Myocyte (in vitro differentiated cells): ENCODE data around the gene PXMP2. TPM values are rescaled to one million over a fixed set of nuclear protein-coding genes. Genes with fewer than 3 reads are reported as not detected.
A peak's percentile ranks its signal among the peaks of the same experiment; 100 is the strongest.
"Not testable (repeated sequence)": the region's sequence is repeated elsewhere in the genome, so short reads cannot be mapped to it uniquely, and the experiment has no call there.

ENCODE experiments used
- DNase-seq: peaks from one replicate; pipeline ENCODE4 v3.0.0-alpha.2; 2012; ENCODE audit warnings: low read depth
- total RNA-seq: library from RNA; depleted of rRNA; stranded (reverse); fragments of >200 nt; gene quantifications from 2 replicates; pipeline ENCODE4 v1.2.3, GENCODE V29; 2014

The PXMP2 gene
- total RNA-seq, 1 donor from 2014 or later: 13.2 TPM

DNA sequence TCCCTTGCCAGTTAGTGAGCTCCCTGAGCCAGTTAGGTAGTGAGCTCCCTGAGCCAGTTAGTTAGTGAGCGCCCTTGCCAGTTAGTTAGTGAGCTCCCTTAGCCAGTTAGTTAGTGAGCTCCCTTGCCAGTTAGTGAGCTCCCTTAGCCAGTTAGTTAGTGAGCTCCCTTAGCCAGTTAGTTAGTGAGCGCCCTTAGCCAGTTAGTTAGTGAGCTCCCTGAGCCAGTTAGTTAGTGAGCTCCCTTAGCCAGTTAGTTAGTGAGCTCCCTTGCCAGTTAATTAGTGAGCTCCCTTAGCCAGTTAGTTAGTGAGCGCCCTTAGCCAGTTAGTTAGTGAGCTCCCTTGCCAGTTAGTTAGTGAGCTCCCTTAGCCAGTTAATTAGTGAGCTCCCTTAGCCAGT is 4.6 kb downstream of the PXMP2 start:
- DNase-seq: not testable (repeated sequence)

DNA sequence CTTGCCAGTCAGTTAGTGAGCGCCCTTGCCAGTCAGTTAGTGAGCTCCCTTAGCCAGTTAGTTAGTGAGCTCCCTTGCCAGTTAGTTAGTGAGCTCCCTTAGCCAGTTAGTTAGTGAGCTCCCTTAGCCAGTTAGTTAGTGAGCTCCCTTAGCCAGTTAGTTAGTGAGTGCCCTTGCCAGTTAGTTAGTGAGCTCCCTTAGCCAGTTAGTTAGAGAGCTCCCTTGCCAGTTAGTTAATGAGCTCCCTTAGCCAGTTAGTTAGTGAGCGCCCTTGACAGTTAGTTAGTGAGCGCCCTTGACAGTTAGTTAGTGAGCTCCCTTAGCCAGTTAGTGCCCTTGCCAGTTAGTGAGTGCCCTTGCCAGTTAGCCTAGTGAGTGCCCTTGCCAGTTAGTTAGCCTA is 7.5 kb downstream of the PXMP2 start:
- not testable (repeated sequence) for DNase-seq

DNA sequence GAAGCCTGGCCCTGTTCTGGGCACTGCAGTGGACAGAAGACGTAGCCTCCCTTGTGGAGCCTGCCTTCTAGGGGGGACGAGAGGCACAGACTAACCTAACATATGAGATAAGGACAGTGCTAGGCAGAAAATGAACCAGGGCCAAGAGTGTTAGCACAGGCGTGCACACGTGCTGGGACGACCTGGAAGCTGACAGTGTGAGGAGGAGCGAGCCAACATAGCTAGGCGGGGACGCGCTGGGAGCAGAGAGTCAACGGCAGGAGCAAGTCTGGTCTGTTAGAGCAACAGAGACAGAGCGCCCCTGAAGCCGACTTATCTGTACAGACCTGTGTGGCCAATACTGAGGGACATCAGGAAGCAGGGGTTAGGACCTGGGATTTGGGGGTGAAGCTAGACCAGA is 8.0 kb downstream of the PXMP2 start:
- DNase-seq: no peak

DNA sequence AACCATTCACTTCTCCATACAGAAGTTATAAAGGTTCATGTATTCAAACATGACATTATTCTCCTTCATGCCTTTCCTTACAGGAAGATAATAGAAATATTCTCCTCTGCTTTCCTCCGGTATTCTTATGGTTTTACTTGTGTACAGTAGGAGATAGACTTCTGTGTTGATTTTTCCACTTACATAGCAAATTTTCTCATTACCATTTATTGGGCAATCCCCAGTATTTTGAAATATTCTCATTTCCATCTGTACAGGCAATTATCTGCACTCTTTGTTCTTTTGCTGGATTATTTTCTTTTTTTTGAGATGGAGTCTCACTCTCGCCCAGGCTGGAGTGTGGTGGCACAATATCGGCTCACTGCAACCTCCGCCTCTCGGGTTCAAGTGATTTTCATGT is 11.0 kb downstream of the PXMP2 start:
- no peak for DNase-seq

DNA sequence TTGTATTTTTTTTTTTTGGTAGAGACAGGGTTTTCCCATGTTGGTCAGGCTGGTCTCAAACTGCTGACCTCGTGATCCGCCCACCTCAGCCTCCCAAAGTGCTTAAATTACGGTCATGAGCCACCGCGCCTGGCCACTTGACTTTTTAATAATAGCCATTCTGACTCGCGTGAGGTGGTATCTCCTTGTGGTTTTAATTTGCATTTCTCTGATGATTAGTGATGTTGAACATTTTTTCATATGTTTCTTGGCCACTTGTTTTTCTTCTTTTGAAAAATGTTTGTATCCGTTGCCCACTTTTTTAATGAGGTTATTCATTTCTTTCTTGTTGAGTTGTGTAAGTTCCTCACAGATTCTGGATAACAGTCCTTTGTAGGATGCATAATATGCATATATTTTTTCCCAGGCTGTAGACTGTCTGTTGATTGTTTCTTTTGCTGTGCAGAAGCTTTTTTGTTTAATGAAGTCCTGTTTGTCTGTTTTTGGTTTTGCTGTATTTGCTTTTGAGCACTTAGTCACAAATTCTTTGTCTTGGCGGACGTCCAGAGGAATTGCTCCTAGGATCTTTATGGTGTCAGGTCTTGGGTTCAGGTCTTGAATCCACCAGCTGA is 12.9 kb downstream of the PXMP2 start:
- DNase-seq: peak; percentile 22

DNA sequence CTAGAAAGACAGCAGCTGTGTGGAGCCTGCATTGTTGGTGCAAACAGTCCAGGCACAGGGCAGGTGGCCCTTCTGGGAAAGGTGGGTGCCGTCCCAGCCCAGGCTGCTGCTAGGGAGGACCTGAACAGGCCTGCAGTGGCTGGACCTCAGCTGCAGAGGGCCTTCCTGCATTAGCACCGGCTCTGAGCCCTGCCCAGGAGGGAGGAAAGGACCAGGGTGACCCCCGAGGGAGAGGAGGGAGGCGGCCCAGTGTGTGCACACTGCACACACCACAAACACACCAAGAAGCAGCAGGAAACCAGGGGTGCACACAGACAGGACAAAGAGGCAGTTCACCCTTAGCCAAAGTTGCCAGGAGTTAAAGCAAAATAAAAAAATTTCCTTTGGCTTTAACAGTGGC is 15.3 kb downstream of the PXMP2 start:
- DNase-seq: no peak

DNA sequence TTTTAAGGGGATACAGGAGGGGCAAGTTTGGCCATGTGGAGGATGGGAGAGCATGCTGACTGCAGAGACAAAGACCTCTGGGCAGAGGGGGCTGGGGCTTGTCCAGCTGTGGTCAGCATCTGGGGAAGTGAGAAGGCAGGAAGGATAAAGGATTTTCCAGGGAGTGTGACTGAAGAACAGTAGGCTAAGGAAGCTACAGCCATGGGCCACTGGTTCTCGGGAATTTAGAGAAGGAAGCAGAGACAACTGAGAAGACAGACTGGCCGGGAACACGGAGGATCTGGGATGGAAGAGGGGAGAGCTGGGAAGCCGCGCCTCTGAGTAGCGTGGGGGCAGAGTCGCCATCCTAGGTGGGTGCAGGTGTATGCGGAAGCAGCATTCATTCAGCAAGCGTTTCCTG is 16.3 kb downstream of the PXMP2 start:
- DNase-seq: no peak

DNA sequence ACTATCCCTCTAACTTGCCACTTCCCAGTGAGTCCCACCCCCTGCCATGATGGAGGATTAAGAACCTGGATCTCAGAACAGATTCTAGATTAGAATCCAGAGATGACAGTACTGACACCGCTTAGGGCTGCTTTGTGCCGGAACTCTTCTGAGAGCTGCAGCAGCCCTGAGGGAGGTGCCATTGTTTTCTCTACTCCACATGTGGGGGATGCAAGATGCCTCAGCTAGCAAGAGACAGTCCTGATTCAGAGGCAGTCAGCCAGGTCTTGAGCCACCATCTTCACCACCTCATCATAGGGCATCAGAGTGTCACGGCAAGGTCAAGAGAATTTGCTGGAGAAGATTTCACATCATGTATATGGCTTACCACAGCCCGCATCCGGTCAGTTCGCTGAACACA is 19.9 kb downstream of the PXMP2 start:
- no peak for DNase-seq

DNA sequence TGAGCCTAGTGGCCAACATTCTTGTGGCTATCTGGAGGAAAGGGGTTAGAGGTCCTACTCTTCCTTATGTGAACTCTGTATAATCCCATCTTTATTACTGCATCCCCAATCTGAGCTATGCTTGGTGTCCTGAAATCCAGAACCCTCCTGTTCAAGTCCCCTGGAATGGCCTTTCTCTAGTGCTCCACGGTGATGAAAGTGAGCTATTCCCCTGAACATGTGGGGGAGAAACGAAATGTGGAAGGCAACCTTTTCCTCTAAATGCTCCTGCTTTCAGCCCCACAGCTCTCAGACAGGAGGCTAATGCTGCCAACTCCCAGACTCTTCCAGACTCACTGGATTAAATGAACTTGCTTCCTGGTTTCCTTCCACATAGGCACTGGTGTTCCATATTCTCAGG is 20.8 kb downstream of the PXMP2 start:
- DNase-seq: no peak

DNA sequence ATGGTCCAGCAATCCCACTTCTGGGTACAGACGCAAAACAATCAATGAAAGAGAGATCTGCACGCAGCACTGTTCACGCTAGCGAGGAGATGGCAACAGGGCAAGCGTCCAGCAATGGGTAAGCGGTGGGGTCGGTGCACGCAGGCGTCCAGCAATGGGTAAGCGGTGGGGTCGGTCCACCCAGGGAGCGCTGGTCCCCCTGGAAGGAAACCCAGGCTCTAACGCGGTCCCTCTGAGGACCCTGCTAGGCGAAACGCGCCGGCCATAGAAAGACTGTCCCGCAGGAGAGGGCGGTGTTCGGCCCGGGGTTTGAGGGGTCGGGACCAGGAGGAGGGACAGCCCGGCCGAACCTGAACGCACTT is 22.6 kb downstream of the PXMP2 start:
- DNase-seq: no peak

DNA sequence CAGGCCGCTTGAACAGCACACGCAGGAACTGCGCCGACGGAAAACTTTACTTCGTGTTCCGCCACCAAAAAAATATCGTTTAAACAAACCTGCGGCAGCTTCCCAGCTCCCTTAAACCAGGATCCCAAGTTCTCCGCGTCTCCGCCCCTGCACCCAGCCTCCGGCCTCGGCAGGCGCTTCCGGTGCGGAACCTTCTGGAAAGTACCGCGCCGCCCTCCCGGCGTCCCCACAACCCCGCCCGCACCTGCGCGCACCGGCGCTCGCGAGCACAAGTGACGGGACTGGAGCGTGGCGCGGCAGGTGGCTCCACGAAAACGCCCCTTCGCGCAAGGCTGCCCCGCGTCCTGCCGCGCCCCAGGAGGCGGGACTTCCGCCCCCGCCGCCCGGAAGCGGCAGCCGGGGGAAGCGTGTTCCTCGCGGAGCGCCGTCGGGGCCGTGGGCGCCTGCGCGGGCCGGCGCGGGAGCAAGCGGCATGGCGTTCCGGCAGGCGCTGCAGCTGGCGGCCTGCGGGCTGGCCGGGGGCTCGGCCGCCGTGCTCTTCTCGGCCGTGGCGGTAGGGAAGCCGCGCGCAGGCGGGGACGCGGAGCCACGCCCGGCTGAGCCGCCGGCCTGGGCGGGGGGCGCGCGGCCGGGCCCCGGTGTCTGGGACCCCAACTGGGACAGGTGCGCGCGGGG is 23.2 kb downstream of the PXMP2 start, which contains the start of gene PGAM5:
Gene PGAM5, plus strand, starts transcription at position 438 of the 675 bp plus-strand sequence. Its CDS starts 35 bp downstream, at position 473.
- DNase-seq: peak; percentile 87

DNA sequence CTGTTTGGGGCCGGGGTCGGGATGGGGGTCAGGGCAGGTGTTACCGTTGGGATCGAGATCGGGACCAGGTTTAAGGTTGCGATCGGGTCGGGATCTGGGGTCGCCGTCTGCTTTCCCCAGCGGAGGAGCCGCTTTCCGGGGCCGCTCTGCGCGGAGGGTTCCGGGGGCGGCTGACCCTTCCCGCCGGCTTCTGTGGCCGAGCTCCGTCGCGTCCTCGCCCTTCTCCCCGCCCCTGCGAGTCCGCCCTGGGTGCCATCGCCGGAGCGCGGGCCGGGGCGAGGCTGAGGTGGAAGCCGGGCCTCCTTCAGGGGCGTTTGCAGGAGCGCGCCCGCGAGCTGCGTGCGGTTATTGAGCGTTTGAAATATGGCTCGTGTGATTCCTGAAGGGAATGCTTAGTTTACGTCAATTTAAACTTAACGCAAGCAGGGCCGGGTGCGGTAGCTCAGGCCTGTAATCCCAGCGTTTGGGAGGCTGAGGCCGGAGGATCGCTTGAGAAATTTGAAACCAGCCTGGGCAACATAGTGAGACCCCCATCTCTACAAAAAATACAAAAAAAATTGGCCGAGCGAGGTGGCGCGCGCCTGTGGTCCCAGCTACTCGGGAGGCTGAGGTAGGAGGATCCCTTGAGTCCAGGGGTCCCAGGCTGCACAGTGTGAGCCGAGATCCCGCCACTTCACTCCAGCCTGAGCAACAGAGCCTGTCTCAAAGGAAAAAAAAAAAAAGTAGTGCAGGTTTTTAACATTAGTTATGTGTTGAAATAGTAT is 23.9 kb downstream of the PXMP2 start:
- peak; percentile 21 for DNase-seq

DNA sequence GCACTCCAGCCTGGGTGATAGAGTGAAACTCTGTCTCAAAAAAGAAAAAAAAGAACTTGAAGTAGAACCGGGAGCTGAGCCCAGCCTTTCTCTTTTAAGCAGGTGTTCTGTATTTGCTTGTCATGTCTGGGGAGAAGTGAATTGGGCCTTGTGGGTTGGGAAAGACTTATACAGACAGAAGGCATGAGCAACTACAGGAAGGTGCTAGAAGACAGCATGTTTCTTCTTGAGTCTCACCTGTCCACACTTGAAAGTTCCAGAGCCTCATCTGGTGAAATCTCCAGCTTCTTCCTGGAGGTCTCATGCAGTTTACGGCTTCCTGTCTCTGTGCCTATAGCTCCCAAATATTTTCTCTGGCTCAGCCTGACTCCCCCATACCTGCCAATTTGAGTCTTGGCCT is 25.7 kb downstream of the PXMP2 start:
- no peak for DNase-seq

DNA sequence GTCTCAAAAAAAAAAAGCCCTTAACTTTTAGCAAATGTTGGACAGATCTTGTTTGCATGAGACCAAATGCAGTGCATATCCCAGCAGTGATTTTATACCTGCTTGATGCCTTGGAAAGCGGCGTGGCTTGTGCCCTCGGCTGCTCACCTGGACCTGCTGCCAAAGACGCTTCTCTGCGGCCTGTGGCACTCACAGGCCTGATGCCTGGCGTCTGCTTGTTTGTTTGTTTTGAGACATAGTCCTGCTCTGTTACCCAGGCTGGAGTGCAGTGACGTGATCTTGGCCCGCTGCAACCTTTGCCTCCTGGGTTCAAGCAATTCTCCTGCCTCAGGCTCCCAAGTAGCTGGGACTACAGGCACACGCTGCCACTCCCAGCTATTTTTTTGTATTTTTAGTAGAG is 28.5 kb downstream of the PXMP2 start:
- DNase-seq: no peak

DNA sequence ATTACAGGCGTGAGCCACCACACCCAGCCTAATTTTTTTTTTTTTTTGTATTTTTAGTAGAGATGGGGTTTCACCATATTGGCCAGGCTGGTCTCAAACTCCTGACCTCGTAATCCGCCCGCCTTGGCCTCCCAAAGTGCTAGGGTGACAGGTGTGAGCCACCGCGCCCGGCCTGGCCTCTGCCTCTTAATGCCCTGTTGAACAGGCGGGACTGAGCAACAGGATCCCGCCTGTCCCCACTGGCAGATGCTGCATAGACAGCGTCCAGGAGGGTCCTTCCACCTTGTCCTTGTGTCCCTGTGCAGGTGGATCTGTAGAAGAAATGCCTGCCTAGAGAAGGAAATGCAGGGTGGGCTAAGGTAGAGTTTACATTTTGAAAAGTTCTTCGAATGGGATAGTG is 29.0 kb downstream of the PXMP2 start:
- no peak for DNase-seq

DNA sequence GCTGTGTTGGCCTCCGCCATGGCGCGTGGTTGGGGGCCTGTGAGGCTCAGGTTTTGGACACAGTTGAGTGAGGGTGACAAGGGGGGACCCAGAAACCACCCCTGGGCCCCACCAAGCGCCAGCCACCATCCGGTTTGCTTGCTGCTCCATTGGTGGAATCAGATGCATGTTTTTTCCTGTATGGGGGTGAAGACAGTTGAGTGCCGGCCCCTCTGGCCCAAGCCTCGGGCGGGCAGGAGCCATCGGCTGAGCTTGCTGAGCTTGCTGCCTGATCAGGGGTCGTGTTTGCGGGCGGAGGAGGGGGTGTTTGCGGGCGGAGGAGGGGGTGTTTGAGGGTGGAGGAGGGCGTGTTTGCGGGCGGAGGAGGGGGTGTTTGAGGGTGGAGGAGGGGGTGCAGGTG is 29.6 kb downstream of the PXMP2 start:
- DNase-seq: no peak

DNA sequence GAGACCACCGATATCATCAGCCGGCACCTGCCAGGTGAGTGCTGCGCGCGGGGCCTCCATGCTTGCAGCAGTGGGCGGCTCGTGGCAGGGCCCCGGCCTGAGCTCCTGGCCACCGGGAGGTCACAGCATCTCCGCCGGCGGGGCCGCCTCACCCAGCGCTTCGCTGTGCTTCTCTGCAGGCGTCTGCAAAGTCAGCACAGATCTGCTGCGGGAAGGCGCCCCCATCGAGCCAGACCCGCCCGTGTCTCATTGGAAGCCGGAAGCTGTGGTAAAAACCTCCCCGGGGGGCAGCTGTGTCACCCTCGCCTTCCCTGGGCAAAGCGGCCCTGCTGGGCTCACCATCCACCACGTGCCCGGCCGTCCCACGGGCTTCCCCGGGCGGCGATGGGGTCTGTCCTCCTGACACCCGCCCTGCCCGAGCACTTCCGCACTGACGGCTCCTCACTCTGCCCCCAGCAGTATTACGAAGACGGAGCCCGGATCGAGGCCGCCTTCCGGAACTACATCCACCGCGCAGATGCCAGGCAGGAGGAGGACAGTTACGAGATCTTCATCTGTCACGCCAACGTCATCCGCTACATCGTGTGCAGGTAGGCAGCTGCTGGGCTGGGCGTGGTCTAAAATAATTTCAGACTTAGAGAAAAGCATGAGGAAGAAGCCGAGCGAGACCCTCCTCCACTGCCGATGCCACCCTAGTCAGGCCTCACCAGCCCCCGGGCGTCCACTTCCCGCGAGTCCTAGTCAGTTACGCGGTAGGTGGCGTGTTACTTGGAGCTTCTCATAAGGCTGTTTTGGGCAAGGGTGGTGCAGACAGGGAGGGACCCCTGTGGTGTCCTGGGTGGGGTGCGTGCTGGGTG is 30.4 kb downstream of the PXMP2 start:
- DNase-seq: no peak

DNA sequence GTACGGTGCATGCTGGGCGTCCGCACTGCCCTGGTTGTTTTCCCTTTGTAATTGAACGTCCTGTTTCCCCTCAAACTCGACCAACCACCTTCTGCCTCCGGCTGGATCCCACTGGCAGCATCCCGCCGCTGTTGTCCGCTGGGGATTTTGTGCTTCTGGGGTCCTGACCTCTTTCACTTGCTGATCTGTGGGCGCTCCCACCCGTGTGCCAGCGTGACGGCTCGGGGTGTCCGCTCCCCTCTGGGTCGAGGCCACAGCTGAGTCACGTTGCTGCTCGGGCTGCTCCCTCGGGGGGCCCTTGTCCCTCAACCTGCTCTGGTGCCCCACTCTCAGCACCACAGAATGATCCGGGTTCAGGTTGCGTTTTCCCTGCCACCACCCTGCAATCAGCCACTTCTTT is 31.3 kb downstream of the PXMP2 start:
- no peak for DNase-seq

DNA sequence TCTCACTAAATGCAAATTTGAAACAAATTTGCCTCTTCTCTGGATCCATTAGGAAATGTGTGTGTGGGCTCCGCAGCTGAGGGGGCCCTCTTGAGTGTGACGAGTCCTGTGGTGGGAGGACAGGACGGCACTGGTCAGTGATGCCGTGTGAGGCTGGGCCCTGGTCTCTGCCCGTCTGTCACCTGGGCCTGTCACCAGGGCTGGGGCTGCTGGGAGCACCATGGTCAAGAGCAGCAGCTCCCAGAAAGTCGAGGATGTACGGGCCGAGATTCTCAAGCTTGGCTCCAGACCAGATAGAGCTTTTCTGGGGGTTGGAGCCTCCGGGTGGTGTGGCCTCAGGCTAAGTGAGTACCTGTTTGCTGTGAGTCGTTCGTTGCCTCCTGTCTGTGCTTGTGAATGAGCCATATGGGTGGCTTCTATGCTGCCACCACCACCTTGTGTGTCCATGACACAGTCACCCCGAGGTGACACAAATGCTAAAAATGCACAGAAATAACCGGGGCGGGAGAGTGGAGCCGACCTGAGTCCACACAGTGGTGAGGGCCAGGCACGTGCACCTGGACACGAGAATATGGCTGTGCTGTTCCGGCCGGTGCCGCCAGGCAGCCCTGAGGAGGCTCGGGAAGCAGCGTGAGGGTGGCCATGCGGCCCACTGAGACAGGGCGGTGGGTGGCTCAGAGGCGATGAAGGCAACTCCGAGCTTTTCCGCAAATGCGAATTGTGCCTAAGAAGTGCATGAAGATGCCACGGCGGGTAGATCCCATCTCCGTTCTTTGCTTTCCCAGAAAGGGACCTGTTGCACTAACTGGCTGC is 32.0 kb downstream of the PXMP2 start:
- DNase-seq: no peak

DNA sequence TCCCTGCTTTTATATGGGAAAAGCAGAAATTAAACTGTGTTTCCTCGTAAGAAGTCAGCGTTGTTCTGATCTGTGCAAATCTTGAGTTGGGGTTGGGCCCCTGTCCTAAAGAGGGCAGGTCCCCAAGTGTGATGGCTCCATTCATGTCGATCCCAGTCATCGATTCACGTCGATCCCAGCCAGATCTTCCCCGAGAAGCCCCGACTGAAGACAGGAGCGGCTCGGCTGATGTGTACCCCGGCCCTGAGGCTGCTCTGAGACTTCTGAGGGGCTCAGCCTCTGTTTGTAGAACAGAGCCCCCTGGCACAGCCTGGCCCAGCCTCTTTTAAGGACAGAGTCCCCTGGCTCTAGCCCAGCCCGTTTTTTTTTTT is 32.6 kb downstream of the PXMP2 start:
- no peak for DNase-seq
